ENCODE data around the gene SGCA. TPM values are rescaled to one million over a fixed set of nuclear protein-coding genes. Genes with fewer than 3 reads are reported as not detected.

The SGCA gene
- total and polyA plus RNA-seq, 9 of the 15 experiments (the other 6 are each of a cell fraction or from before 2014, with no cell fraction given), result not detected

- no peak for TF ChIP-seq ETV6 (IDR thresholded peaks at IDR 0.05; ENCODE audit: borderline replicate concordance in 1 of 2, low read depth in 2 of 2, low read length in 1 of 2)
- TF ChIP-seq ETV6 (CRISPR knock-in tag; IDR thresholded peaks at IDR 0.05; ENCODE audit: borderline replicate concordance), result no peak
- no peak for TF ChIP-seq ZNF165 (CRISPR knock-in tag; IDR thresholded peaks at IDR 0.05; ENCODE audit: borderline replicate concordance)
- no peak for TF ChIP-seq E2F5 (CRISPR knock-in tag; IDR thresholded peaks at IDR 0.05)
- TF ChIP-seq SMAD4 (CRISPR knock-in tag; conservative IDR thresholded peaks at IDR 0.05), result peak; percentile 95
- no peak for TF ChIP-seq TAF1 (IDR thresholded peaks at IDR 0.05; ENCODE audit: control insufficient read depth, extremely low read depth, insufficient read depth, low read length, severe bottlenecking)
- peak; percentile 79; the same call in 1 of the 2 replicates for TF ChIP-seq ZNF644 (tag; IDR thresholded peaks at IDR 0.05; ENCODE audit: low read depth)
- peak; percentile 94 for TF ChIP-seq HLTF (IDR thresholded peaks at IDR 0.05)
- peak; percentile 91; the same call in 1 of the 2 replicates for TF ChIP-seq HSF4 (CRISPR knock-in tag; IDR thresholded peaks at IDR 0.05; ENCODE audit: borderline replicate concordance)
- TF ChIP-seq ELF2 (CRISPR knock-in tag; IDR thresholded peaks at IDR 0.05), result no peak
- no peak for TF ChIP-seq BCLAF1 (IDR thresholded peaks at IDR 0.05; ENCODE audit: borderline replicate concordance in 1 of 2, control insufficient read depth in 1 of 2, low read depth in 2 of 2, low read length in 1 of 2)
- no peak for TF ChIP-seq ATF6 (CRISPR knock-in tag; IDR thresholded peaks at IDR 0.05)
- no peak for TF ChIP-seq BDP1 (IDR thresholded peaks at IDR 0.05; ENCODE audit: insufficient read depth, insufficient read length)
- TF ChIP-seq ZNF184 (CRISPR knock-in tag; IDR thresholded peaks at IDR 0.05), result no peak
- TF ChIP-seq MAX (CRISPR knock-in tag; IDR thresholded peaks at IDR 0.05), result no peak
- TF ChIP-seq FOXP1 (CRISPR knock-in tag; IDR thresholded peaks at IDR 0.05), result no peak
- no peak for TF ChIP-seq KAT2B (IDR thresholded peaks at IDR 0.05; ENCODE audit: low read depth, low read length)
- TF ChIP-seq ZFP91 (CRISPR knock-in tag; IDR thresholded peaks at IDR 0.05), result no peak
- TF ChIP-seq ZSCAN29 (IDR thresholded peaks at IDR 0.05), result no peak
- no peak for TF ChIP-seq SRSF1 (IDR thresholded peaks at IDR 0.05; ENCODE audit: low read depth, low read length)
- no peak for TF ChIP-seq MCM3 (IDR thresholded peaks at IDR 0.05)
- 0 out of 2 replicates have a peak, but pooled peaks have one; percentile 18 for TF ChIP-seq PTRF (tag; IDR thresholded peaks at IDR 0.05)
Measured at GRCh38 chr17:50208611-50209061, 42.8 kb downstream of the SGCA start (continued).
